Osteocyte (in vitro differentiated cells): ENCODE data around the gene PGC. TPM values are rescaled to one million over a fixed set of nuclear protein-coding genes. Genes with fewer than 3 reads are reported as not detected.
A peak's percentile ranks its signal among the peaks of the same experiment; 100 is the strongest.

ENCODE experiments used
- DNase-seq: peaks from one replicate; pipeline ENCODE4 v3.0.0; 2021; ENCODE audit warnings: mixed read lengths; ENCODE audit not compliant: unreplicated experiment; ENCODE audit errors: extremely low spot score
- H3K27ac Mint-ChIP-seq: one replicate; pipeline ENCODE4 v1.8.0; 2021; ENCODE audit warnings: mild to moderate bottlenecking, mixed read lengths; ENCODE audit not compliant: unreplicated experiment
- H3K27me3 Mint-ChIP-seq: one replicate; pipeline ENCODE4 v1.8.0; 2021; ENCODE audit warnings: mixed read lengths; ENCODE audit not compliant: unreplicated experiment
- H3K36me3 Mint-ChIP-seq: one replicate; pipeline ENCODE4 v1.8.0; 2021; ENCODE audit warnings: mixed read lengths; ENCODE audit not compliant: unreplicated experiment
- H3K4me1 Mint-ChIP-seq: one replicate; pipeline ENCODE4 v1.8.0; 2021; ENCODE audit warnings: mixed read lengths; ENCODE audit not compliant: unreplicated experiment
- H3K4me3 Mint-ChIP-seq: one replicate; pipeline ENCODE4 v1.8.0; 2021; ENCODE audit warnings: mild to moderate bottlenecking, moderate library complexity, mixed read lengths; ENCODE audit not compliant: unreplicated experiment
- H3K9me3 Mint-ChIP-seq: one replicate; pipeline ENCODE4 v1.8.0; 2021; ENCODE audit warnings: mixed read lengths; ENCODE audit not compliant: unreplicated experiment
- CTCF ChIP-seq: fragments of 200-600 bp; sonication (generic); IDR thresholded peaks from 2 replicates; pipeline ENCODE4 v1.5.0; 2021; ENCODE audit warnings: antibody characterized with exemption, mild to moderate bottlenecking, moderate library complexity
- total RNA-seq: library from RNA; stranded (reverse); gene quantifications from 2 replicates; pipeline ENCODE4 v1.2.1, GENCODE V29; 2021

Gene PGC
- total RNA-seq, 1 donor from 2014 or later: not detected

- Mint-ChIP-seq H3K27ac (no peak overlapping the region), H3K27me3 (no peaks in the 10 kb centered on the region), H3K9me3 (no peaks in the 10 kb centered on the region), H3K36me3 (peaks cover 22% of the 10 kb centered on the region), H3K4me1 (peaks cover 14% of the 10 kb centered on the region), H3K4me3 (peak overlapping the region; percentile 94)
- no peak for TF ChIP-seq CTCF
- DNase-seq: no peak
These were observed 42.2 kb upstream of the PGC start for GRCh38 chr6:41789390-41789724.

- Mint-ChIP-seq H3K4me3 (peak within 1 kb of the TSS; percentile 94), H3K27ac (peak within 1 kb of the TSS; percentile 94), H3K27me3 (no peaks in the 10 kb centered on the region), H3K36me3 (peaks cover 22% of the 10 kb centered on the region), H3K9me3 (no peaks in the 10 kb centered on the region), H3K4me1 (peaks cover 14% of the 10 kb centered on the region)
- TF ChIP-seq CTCF: peak; percentile 87
- DNase-seq: peak; percentile 98
These were observed 40.2 kb upstream of the PGC start, which contains the start of gene TOMM6 for GRCh38 chr6:41787219-41787917. TOMM6 (plus strand) TSS chr6:41787694; CDS start chr6:41787698, 4 bp downstream.

GRCh38 chr6:41786451-41787218 is 39.4 kb upstream of the PGC start:
- Mint-ChIP-seq H3K27ac (peak overlapping the region; percentile 94), H3K27me3 (no peaks in the 10 kb centered on the region), H3K36me3 (peaks cover 16% of the 10 kb centered on the region), H3K4me1 (peaks cover 16% of the 10 kb centered on the region), H3K4me3 (peak overlapping the region; percentile 94), H3K9me3 (no peaks in the 10 kb centered on the region)
- peak; percentile 84 for TF ChIP-seq CTCF
- DNase-seq: peak; percentile 96

DNA sequence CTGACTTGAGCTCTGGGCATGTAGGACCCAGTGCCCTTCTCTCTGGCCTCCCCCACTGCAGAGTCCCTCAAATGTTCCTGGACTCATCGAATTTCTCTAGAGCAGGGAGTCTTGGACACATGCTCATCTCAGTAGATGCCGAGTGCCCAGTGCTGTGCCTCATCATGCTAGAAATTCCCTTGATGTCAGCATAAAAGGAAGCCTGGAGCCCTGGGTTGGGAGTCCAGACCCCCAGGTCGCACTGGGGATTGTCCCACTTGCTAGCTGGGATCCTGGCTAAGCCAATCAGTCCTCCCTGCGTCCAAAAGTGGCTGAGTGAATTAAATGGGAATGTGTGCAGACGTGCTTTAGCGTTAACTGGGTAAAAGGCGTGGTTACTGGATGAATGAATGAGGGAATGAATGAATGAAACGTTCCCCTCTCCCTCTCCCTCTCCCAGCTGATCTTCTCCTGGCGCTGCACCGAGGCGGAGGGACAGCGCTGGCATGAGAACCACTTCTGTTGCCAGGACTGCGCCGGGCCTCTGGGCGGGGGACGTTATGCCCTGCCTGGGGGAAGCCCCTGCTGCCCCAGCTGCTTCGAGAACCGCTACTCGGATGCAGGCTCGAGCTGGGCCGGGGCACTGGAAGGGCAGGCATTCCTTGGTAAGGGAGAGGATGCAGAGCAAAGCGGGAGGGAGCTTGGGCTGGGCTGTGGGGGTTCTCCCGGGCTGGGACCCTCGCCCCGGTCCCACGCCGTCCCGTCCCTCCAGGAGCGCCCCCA is 38.7 kb upstream of the PGC start:
- Mint-ChIP-seq H3K27ac (no peak overlapping the region), H3K36me3 (peaks cover 12% of the 10 kb centered on the region), H3K4me1 (peaks cover 24% of the 10 kb centered on the region), H3K4me3 (peak overlapping the region; percentile 94), H3K27me3 (no peaks in the 10 kb centered on the region), H3K9me3 (no peaks in the 10 kb centered on the region)
- no peak for DNase-seq
- TF ChIP-seq CTCF: no peak
